Stomach (tissue), 9 donors: ENCODE results near the gene KCNJ16. TPM values are rescaled to one million over a fixed set of nuclear protein-coding genes. Genes with fewer than 3 reads are reported as not detected.

Source experiments
- DNase-seq, 2 donors: peaks; one replicate each; pipeline versions ENCODE4 v3.0.0 to v3.0.0-alpha.2; 2013 to 2019
- H3K27ac ChIP-seq, 5 donors: fragments of 200-600 bp in 4 of 5; sonication (generic) in 4 of 5; one replicate each; pipeline ENCODE4 v1.5.1; 2013 to 2019; ENCODE audit warnings: mild to moderate bottlenecking in 1 of 5, moderate library complexity in 1 of 5
- H3K27me3 ChIP-seq, 3 donors: fragments of 200-600 bp; sonication (generic); one replicate each; pipeline ENCODE4 v1.5.1; 2017 to 2019; ENCODE audit warnings: mixed run types in 1 of 3
- H3K36me3 ChIP-seq, 4 donors: fragments of 200-600 bp; sonication (generic); 1 replicate in 3 of 4; 2 replicates in 1 of 4; pipeline ENCODE4 v1.5.1; 2016 to 2019
- H3K4me1 ChIP-seq, 4 donors: fragments of 200-600 bp; sonication (generic); one replicate each; pipeline ENCODE4 v1.5.1; 2016 to 2019
- H3K4me3 ChIP-seq, 4 donors: fragments of 200-600 bp; sonication (generic) in 3 of 4; one replicate each; pipeline ENCODE4 v1.5.1; 2016 to 2019; ENCODE audit warnings: mild to moderate bottlenecking in 1 of 4
- H3K9me3 ChIP-seq, 4 donors: fragments of 200-600 bp; sonication (generic); one replicate each; pipeline ENCODE4 v1.5.1; 2016 to 2019
- EP300 ChIP-seq: sonication (generic); formaldehyde crosslinking; IDR thresholded peaks from one replicate; pipeline ENCODE4 v1.6.1; 2017; ENCODE audit warnings: antibody characterized with exemption
- POLR2A ChIP-seq, 4 donors: fragments of 450-650 bp; IDR thresholded peaks; one replicate each; pipeline ENCODE4 v1.6.1; 2016; ENCODE audit warnings: antibody characterized with exemption in 4 of 4, control low read depth in 2 of 4, mild to moderate bottlenecking in 1 of 4, moderate library complexity in 1 of 4
- POLR2AphosphoS5 ChIP-seq, 3 donors: sonication (generic); formaldehyde crosslinking; IDR thresholded peaks; one replicate each; pipeline ENCODE4 v1.6.1; 2016; ENCODE audit warnings: antibody characterized with exemption in 3 of 3
- WGBS, 5 donors: extraction: QIAGEN DNeasy Blood & Tissue Kit in 3 of 5; methylation state at CpG; one replicate each; pipeline versions ENCODE4 v1.1.5 to v1.1.7; 2013 to 2018; 5-methylcytosine and 5-hydroxymethylcytosine counted together
- intact Hi-C: fragments of 100-400 bp; cut with DNase I; formaldehyde crosslinking; loops from one replicate; pipeline ENCODE4 v1.15.1; 2023; ENCODE audit warnings: low total_unique reads
- polyA plus RNA-seq, 3 donors: library from polyadenylated mRNA; stranded (reverse); fragments of 200-250 nt; gene quantifications; one replicate each; pipeline ENCODE4 v1.2.3, GENCODE V29; 2013
- total RNA-seq, 5 donors: library from RNA; depleted of rRNA; stranded (reverse); fragments of >200 nt; gene quantifications; one replicate each; pipeline versions ENCODE4 v1.1.0 to v1.2.3, GENCODE V29; 2014 to 2016
- TF ChIP-seq, protein P1 (sequence below), 7 experiments: fragments of 450-650 bp in 4 of 7; fragments of 200-600 bp in 3 of 7; sonication (generic) in 3 of 7; IDR thresholded peaks; one replicate each; pipeline ENCODE4 v1.5.1; 2016 to 2019; ENCODE audit warnings: antibody characterized with exemption in 7 of 7, control low read depth in 2 of 7, mild to moderate bottlenecking in 1 of 7
- donor health status: healthy with polysubstance abuse.
- donor health status: Bipolar disorder and iron deficiency.
- donor health status: healthy.

Gene KCNJ16
- total and polyA plus RNA-seq, 8 donors: 5.9 to 135 (median 12.9) TPM; not detected in 1

GRCh38 chr17:70124723-70125122, 49.7 kb downstream of the KCNJ16 start:
- intact Hi-C loops: no loop called here
- Histone ChIP-seq H3K9me3 (peaks cover 0 to 4% (median 0%) of the 10 kb centered on the region in 4 donors), H3K27ac (no peak overlapping the region), H3K4me3 (no peak overlapping the region), H3K36me3 (no peaks in the 10 kb centered on the region), H3K4me1 (peaks cover 0 to 15% (median 3%) of the 10 kb centered on the region in 4 donors), H3K27me3 (no peaks in the 10 kb centered on the region)
- no peak for DNase-seq
- TF ChIP-seq, protein P1, sequence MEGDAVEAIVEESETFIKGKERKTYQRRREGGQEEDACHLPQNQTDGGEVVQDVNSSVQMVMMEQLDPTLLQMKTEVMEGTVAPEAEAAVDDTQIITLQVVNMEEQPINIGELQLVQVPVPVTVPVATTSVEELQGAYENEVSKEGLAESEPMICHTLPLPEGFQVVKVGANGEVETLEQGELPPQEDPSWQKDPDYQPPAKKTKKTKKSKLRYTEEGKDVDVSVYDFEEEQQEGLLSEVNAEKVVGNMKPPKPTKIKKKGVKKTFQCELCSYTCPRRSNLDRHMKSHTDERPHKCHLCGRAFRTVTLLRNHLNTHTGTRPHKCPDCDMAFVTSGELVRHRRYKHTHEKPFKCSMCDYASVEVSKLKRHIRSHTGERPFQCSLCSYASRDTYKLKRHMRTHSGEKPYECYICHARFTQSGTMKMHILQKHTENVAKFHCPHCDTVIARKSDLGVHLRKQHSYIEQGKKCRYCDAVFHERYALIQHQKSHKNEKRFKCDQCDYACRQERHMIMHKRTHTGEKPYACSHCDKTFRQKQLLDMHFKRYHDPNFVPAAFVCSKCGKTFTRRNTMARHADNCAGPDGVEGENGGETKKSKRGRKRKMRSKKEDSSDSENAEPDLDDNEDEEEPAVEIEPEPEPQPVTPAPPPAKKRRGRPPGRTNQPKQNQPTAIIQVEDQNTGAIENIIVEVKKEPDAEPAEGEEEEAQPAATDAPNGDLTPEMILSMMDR (IDR thresholded peaks at IDR 0.05): no peak
- no peak for TF ChIP-seq POLR2AphosphoS5 (IDR thresholded peaks at IDR 0.05)
- no peak for TF ChIP-seq EP300
- no peak for TF ChIP-seq POLR2A (IDR thresholded peaks at IDR 0.05)
- 53 to 63% (median 61%) methylated on average over 3 of the region's 3 CpGs for WGBS, 5 donors

- Histone ChIP-seq H3K27ac (no peak overlapping the region), H3K36me3 (no peaks in the 10 kb centered on the region), H3K9me3 (no peaks in the 10 kb centered on the region), H3K4me1 (peaks cover 0 to 15% (median 3%) of the 10 kb centered on the region in 4 donors), H3K4me3 (no peak overlapping the region), H3K27me3 (no peaks in the 10 kb centered on the region)
- TF ChIP-seq POLR2A (IDR thresholded peaks at IDR 0.05): no peak
- TF ChIP-seq, protein P1 (IDR thresholded peaks at IDR 0.05): no peak
- no peak for TF ChIP-seq POLR2AphosphoS5 (IDR thresholded peaks at IDR 0.05)
- TF ChIP-seq EP300: no peak
- DNase-seq: peak in 1 of 2 donors; percentile 42
- WGBS, 5 donors: 50 to 78% (median 67%) methylated on average over 6 of the region's 6 CpGs
- intact Hi-C loops: no loop called here
Measured at GRCh38 chr17:70127221-70127873, 52.3 kb downstream of the KCNJ16 start.

GRCh38 chr17:70128727-70129238, 53.8 kb downstream of the KCNJ16 start:
- intact Hi-C loops: no loop called here
- Histone ChIP-seq H3K36me3 (no peaks in the 10 kb centered on the region), H3K27me3 (no peaks in the 10 kb centered on the region), H3K9me3 (no peaks in the 10 kb centered on the region), H3K4me3 (no peak overlapping the region), H3K27ac (no peak overlapping the region), H3K4me1 (peaks cover 0 to 3% (median 1%) of the 10 kb centered on the region in 4 donors)
- WGBS, 5 donors: 95 to 98% (median 95%) methylated on average over 23 of the region's 23 CpGs
- TF ChIP-seq, protein P1 (IDR thresholded peaks at IDR 0.05): no peak
- TF ChIP-seq POLR2A (IDR thresholded peaks at IDR 0.05): no peak
- TF ChIP-seq EP300: no peak
- no peak for TF ChIP-seq POLR2AphosphoS5 (IDR thresholded peaks at IDR 0.05)
- no peak for DNase-seq

GRCh38 chr17:70130289-70130688, 55.3 kb downstream of the KCNJ16 start:
- Histone ChIP-seq H3K9me3 (no peaks in the 10 kb centered on the region), H3K27me3 (no peaks in the 10 kb centered on the region), H3K27ac (no peak overlapping the region), H3K36me3 (no peaks in the 10 kb centered on the region), H3K4me1 (peaks cover 0 to 4% (median 3%) of the 10 kb centered on the region in 4 donors), H3K4me3 (no peak overlapping the region)
- TF ChIP-seq POLR2A (IDR thresholded peaks at IDR 0.05) (no peak), EP300 (no peak), POLR2AphosphoS5 (IDR thresholded peaks at IDR 0.05) (no peak)
- TF ChIP-seq, protein P1 (IDR thresholded peaks at IDR 0.05): no peak
- WGBS, 5 donors: 80 to 88% (median 84%) methylated on average over 3 of the region's 3 CpGs
- no peak for DNase-seq
- intact Hi-C loops: no loop called here
